WTC11 (cell line): ENCODE data around the gene TUBB. TPM values are rescaled to one million over a fixed set of nuclear protein-coding genes. Genes with fewer than 3 reads are reported as not detected.
A peak's percentile ranks its signal among the peaks of the same experiment; 100 is the strongest.

Source experiments
- AR ChIP-seq: fragments of 250-450 bp; sonication (Bioruptor Pico); IDR thresholded peaks from 2 replicates; pipeline ENCODE4 v1.9.0; 2021; ENCODE audit warnings: mild to moderate bottlenecking
- CREM ChIP-seq: sonication (generic); formaldehyde crosslinking; IDR thresholded peaks from 2 replicates; pipeline ENCODE4 v1.8.1; 2022; ENCODE audit warnings: mild to moderate bottlenecking, missing genetic modification reagents, moderate library complexity
- FOXK1 ChIP-seq: sonication (generic); formaldehyde crosslinking; IDR thresholded peaks from 2 replicates; pipeline ENCODE4 v1.8.0; 2022; ENCODE audit warnings: mild to moderate bottlenecking, moderate library complexity, missing genetic modification reagents
- FOXP1 ChIP-seq: sonication (generic); formaldehyde crosslinking; IDR thresholded peaks from 2 replicates; pipeline ENCODE4 v1.8.0; 2022; ENCODE audit warnings: missing genetic modification reagents, mild to moderate bottlenecking, moderate library complexity, borderline replicate concordance
- GABPB1 ChIP-seq: sonication (generic); formaldehyde crosslinking; IDR thresholded peaks from 2 replicates; pipeline ENCODE4 v1.8.1; 2023; ENCODE audit warnings: mild to moderate bottlenecking, missing genetic modification reagents
- IRF2 ChIP-seq: sonication (generic); formaldehyde crosslinking; IDR thresholded peaks from 2 replicates; pipeline ENCODE4 v1.8.0; 2022; ENCODE audit warnings: low read depth, missing genetic modification reagents, borderline replicate concordance
- JUN ChIP-seq: sonication (generic); formaldehyde crosslinking; IDR thresholded peaks from 2 replicates; pipeline ENCODE4 v1.8.0; 2023; ENCODE audit warnings: mild to moderate bottlenecking, missing genetic modification reagents
- NFATC4 ChIP-seq: fragments of 250-450 bp; sonication (Bioruptor Pico); IDR thresholded peaks from 2 replicates; pipeline ENCODE4 v1.9.0; 2021; ENCODE audit warnings: mild to moderate bottlenecking
- OVOL2 ChIP-seq: fragments of 250-450 bp; sonication (Bioruptor Pico); IDR thresholded peaks from 2 replicates; pipeline ENCODE4 v1.9.0; 2021; ENCODE audit warnings: mild to moderate bottlenecking, borderline replicate concordance
- RELA ChIP-seq: sonication (generic); formaldehyde crosslinking; IDR thresholded peaks from 2 replicates; pipeline ENCODE4 v1.8.1; 2022; ENCODE audit warnings: missing genetic modification reagents, mild to moderate bottlenecking, borderline replicate concordance
- SOX15 ChIP-seq: fragments of 250-450 bp; sonication (Bioruptor Pico); IDR thresholded peaks from 2 replicates; pipeline ENCODE4 v1.9.0; 2021; ENCODE audit warnings: mild to moderate bottlenecking
- TP53 ChIP-seq: sonication (generic); formaldehyde crosslinking; IDR thresholded peaks from 2 replicates; pipeline ENCODE4 v1.8.1; 2023; ENCODE audit warnings: mild to moderate bottlenecking, missing genetic modification reagents
- USF1 ChIP-seq: sonication (generic); formaldehyde crosslinking; IDR thresholded peaks from 2 replicates; pipeline ENCODE4 v1.8.0; 2022; ENCODE audit warnings: mild to moderate bottlenecking, missing genetic modification reagents
- ZBTB21 ChIP-seq: sonication (generic); formaldehyde crosslinking; IDR thresholded peaks from 2 replicates; pipeline ENCODE4 v1.8.1; 2023; ENCODE audit warnings: mild to moderate bottlenecking, missing genetic modification reagents, borderline replicate concordance
- ZNF219 ChIP-seq: sonication (generic); formaldehyde crosslinking; IDR thresholded peaks from 2 replicates; pipeline ENCODE4 v1.8.0; 2023; ENCODE audit warnings: missing genetic modification reagents, mild to moderate bottlenecking, borderline replicate concordance
- ZNF423 ChIP-seq: fragments of 250-450 bp; sonication (Bioruptor Pico); IDR thresholded peaks from 2 replicates; pipeline ENCODE4 v2.1.2; 2022; ENCODE audit warnings: mild to moderate bottlenecking, moderate library complexity
- ZNF532 ChIP-seq: fragments of 250-450 bp; sonication (Bioruptor Pico); IDR thresholded peaks from 2 replicates; pipeline ENCODE4 v1.9.0; 2021; ENCODE audit warnings: mild to moderate bottlenecking, borderline replicate concordance
- total RNA-seq: library from RNA; stranded (reverse); gene quantifications from 3 replicates; pipeline ENCODE4 v1.2.3, GENCODE V29; 2021
- TF ChIP-seq, protein P1 (sequence below): sonication (generic); formaldehyde crosslinking; IDR thresholded peaks from 2 replicates; pipeline ENCODE4 v1.8.1; 2022; ENCODE audit warnings: low read depth, mild to moderate bottlenecking, moderate library complexity, missing genetic modification reagents, borderline replicate concordance
- TF ChIP-seq, protein P2 (sequence below): fragments of 250-450 bp; sonication (Bioruptor Pico); IDR thresholded peaks from 2 replicates; pipeline ENCODE4 v2.1.2; 2022; ENCODE audit warnings: mild to moderate bottlenecking, moderate library complexity

The TUBB gene
- total RNA-seq, 1 experiment from 2014 or later, result 1,503 TPM

- TF ChIP-seq CREM (no peak), ZNF532 (peak; percentile 47; the same call in 1 of the 2 replicates), ZNF219 (no peak), FOXP1 (no peak), ZBTB21 (no peak), JUN (no peak), OVOL2 (CRISPR knock-in tag) (no peak), SOX15 (no peak), AR (CRISPR knock-in tag) (peak; percentile 82; the same call in 1 of the 2 replicates), RELA (CRISPR knock-in tag) (no peak), FOXK1 (CRISPR knock-in tag) (no peak), GABPB1 (no peak), TP53 (CRISPR knock-in tag) (no peak), NFATC4 (CRISPR knock-in tag) (peak; percentile 59; the same call in 1 of the 2 replicates), ZNF423 (no peak), USF1 (CRISPR knock-in tag) (no peak), IRF2 (no peak)
- TF ChIP-seq, protein P1, sequence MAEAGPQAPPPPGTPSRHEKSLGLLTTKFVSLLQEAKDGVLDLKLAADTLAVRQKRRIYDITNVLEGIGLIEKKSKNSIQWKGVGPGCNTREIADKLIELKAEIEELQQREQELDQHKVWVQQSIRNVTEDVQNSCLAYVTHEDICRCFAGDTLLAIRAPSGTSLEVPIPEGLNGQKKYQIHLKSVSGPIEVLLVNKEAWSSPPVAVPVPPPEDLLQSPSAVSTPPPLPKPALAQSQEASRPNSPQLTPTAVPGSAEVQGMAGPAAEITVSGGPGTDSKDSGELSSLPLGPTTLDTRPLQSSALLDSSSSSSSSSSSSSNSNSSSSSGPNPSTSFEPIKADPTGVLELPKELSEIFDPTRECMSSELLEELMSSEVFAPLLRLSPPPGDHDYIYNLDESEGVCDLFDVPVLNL (CRISPR knock-in tag), result no peak
- TF ChIP-seq, protein P2, sequence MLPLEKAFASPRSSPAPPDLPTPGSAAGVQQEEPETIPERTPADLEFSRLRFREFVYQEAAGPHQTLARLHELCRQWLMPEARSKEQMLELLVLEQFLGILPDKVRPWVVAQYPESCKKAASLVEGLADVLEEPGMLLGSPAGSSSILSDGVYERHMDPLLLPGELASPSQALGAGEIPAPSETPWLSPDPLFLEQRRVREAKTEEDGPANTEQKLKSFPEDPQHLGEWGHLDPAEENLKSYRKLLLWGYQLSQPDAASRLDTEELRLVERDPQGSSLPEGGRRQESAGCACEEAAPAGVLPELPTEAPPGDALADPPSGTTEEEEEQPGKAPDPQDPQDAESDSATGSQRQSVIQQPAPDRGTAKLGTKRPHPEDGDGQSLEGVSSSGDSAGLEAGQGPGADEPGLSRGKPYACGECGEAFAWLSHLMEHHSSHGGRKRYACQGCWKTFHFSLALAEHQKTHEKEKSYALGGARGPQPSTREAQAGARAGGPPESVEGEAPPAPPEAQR (CRISPR knock-in tag), result no peak
- TF ChIP-seq, all 79 proteins: peak for 10
Measured at GRCh38 chr6:30726506-30727413, 6.6 kb downstream of the TUBB start (continued).
